Kidney glomerular epithelial cell (primary cell): ENCODE data around the gene NOX1.

Source experiments
- DNase-seq: peaks from one replicate; lab custom pipeline; 2025; lab: John Stamatoyannopoulos, UW

NOX1 gene

DNA sequence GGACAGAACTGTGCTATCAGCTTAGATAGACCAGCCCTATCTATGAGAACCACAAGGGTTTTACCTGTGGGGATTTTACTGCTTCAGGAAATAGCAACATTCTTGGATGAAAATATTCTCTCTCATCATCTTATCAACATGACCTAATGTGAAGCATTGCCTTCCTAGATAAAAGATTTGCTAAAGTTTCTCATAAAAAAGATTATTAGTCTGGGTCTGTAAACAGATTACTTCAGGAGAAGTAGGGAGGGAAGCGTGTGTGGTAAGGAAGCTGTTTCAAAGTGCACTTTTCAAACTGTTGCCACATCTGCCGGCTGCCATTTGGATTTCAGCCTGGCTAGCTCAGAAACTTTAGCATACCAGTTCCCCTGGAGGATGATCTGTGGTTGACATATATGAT, at the start of gene NOX1:
NOX1 (minus strand) TSS at position 35 of the 400 bp plus-strand sequence. CDS start 220 bp downstream, outside the sequence.
- no peak for DNase-seq

DNA sequence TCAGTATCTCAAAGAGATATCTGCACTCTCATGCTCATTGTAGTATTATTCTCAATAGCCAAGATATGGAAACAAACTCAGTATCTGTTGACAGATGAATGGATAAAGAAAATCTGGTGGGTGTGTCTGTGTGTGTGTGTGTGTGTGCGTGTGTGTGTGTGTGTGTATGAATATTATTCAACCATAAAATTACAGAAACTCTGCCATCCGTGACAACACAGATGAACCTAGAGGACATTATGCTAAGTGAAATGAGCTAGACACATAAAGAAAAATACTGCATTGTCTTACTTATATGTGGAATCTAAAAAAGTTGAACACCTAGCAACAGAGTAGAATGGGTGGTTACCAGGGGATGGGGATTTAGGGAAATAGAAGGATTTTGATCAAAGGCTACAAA, 41.4 kb upstream of the NOX1 start:
- no peak for DNase-seq

DNA sequence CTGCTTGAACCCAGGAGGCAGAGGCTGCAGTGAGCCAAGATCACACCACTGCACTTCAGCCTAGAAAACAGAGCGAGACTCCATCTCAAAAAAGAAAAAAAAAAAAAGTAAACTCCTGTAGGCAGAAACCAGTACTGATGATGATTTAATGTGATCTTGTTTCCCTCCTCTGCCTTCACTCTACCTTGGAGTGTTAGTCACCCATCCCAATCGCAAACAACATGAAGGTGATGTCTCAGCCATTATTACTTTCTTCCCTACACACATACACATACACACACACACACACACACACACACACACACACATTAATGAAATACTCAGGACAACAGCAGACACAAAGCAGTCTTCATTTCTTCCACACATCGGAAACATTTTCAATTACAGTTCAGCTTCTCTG, 39.0 kb upstream of the NOX1 start:
- no peak for DNase-seq

DNA sequence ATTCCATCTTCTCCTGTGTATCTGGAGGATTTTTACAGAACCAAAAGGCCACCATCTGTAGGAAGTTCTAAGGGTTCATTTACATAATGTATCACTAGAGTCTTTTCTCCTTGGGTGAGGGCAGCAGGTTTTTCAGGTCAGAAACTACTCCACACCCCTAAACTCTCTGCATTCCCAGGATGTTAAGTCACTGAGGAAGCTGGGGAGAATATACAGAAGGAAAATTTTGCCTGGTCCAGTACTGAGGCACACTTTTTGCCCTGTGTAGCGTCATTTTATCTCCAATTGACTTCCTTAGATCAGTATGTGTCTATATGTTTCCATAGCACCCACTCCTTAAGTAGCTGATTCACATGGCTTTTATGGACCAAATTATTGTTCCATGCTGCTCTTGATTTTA, 37.6 kb upstream of the NOX1 start:
- no peak for DNase-seq

DNA sequence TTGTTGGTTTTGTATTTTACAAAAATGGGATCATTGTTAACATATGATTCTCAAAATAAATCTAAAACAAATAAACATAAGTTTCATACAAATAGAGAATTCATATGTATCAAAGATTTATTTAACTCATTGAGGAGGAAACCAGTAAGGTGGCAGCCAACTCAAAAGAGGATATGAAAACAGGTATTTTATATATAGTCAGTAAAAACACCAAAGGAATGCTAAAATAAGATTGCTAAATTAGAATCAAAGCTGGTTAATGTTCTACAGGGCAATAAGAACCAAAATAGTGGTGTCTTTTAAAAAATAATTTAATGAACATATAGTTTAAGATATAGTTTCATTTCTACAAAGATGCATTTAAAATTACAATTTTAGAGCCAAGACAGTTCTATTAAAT, 31.5 kb upstream of the NOX1 start:
- DNase-seq, result no peak

DNA sequence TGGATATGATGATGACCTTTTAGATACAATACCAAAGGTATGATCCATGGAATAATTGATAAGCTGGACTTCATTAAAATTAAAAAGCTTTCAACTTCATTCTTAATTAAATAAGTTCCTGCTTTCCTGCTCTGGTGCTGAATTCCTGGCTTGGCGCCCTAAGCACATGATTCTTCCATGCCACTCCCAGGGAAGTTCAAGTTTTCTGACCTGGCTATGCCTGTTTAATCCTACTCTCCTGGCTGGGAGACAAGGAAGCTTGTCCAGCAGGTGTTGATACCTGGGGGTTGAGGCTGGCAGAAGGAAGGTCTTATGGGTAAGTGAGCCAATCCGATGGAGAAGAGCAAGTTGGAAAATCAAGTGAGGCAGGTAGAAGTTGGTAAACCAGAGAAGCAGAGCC, 30.3 kb upstream of the NOX1 start:
- no peak for DNase-seq

DNA sequence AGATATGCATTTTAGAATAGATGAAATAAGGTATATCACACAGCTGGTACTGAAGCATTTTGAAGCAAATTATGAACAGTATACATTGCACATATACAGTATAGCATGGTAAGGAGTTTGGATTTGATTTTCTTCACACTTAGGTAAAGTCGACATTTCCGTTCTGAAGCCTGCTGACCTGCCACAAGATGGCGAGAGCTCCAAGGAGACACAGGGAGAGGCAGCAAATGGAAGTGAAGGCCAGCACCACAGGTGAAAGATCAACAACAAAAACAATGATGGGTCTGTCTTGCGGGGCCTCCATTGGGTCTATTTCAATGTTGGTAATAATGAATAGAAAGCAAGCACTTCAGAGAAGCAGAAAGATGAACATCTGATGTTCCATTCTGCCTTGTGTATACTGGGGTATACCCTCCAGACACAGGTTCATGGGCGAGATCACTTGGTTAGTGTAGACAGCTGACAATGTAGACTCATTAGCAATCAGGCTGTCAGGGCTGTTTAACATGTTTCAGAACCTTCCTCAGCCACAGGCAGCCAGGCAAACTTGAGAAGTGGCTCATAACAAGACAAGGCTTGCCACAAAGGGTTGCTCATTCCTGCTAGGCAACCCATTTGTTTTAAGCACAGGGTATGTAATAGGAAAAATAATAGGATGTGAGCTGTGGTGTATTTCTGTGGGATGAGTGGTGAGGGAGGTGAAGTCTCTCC, 21.4 kb upstream of the NOX1 start:
- peak; percentile 25 for DNase-seq

DNA sequence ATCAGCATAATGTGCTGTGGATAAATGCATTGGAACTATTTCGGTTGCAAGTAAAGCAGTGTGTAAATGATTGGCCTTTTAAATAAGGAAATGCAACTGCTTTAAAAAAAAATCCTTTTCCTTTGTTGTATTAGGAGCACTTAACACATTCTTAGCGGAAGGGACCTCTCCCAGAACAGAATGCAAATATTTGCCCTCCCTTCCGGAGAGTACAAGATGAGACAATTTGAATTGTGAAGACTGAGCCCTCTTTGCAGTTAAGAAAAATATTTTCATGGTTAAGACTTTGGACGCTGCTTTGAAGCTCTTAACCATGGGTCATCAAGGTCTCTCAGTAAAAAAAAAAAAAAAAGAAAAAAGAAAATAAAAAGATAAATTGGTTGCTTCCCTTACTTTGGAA, 9.5 kb upstream of the NOX1 start:
- no peak for DNase-seq

DNA sequence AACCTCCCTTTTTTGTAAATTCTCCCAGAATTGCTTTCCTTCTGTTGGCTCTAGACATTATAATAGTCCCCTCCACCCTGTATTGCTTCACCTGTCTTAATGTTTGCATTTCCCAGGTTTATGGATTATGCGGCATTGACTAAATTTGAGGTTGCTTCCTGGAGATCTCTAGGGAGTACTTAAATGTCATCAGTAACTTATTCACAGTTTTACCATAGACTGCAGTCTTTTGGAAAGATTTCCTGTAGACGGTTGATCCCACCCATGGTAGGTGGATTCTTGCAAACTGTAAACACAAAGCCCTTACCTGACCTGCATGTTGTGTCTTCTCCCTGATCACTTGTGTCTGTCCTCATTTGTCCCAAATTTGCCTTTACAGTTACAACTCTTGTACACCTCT, 6.2 kb upstream of the NOX1 start:
- DNase-seq, result no peak

DNA sequence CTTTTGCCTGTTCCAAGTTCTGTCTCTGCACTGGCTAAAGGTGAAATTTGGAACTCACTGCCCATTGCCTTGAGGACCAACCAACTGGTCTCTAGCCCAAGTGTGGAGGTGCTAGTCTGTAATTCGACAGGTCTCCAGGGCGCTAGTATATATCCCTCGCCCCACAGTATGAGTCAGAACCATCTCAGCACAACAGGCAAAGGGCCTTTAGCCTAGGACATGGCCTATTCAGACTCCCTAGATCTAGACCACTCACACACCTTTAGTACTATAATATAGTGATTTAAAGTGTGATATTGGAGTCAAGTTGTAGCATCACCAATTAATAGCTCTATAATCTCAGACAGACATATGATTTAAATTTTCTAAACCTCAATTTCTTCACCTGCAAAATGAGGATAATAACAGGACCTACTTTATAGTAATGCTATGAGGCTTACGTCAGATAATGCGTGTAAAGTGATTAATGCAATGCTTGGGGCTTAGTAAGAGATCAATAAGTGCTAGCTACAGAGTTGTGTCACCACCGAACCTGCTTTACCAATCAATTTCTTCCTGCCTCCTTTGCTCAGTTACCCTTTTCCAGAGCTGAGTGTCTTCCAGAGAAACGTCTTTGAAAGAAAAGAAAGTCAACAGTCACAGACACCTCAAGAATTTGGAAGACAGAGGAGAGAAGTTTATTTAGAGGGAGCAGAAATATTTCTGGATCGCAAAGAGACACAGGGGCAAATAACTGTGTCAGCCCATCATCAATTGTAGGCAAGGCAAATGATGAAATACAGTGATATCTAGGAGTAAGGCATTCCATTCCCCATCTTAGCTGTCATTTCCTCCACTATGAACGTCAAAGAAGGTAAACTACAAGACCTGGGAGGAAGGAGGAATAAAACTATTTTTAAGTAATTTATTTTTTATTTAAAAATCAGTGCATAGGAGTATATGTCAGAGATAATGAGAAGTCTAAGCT, 2.3 kb downstream of the NOX1 start:
- no peak for DNase-seq

DNA sequence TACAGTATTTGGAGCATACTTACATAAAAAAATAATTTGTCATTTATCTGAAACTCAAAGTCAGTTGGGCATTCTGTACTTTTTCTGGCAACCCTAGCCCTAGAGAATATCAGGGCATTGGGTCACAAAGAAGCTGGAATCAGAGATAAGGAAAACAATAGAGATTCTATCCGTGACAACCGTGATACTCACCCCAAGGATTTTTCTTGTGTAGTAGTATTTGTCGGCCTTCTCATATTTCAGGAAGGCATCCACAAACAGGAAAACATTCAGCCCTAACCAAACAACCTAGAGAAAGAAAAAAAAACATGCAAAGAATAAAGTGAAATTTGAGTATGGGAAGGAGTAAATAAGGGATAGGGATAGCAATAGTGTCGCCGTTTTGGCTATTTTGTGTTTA, 3.6 kb downstream of the NOX1 start:
- no peak for DNase-seq

DNA sequence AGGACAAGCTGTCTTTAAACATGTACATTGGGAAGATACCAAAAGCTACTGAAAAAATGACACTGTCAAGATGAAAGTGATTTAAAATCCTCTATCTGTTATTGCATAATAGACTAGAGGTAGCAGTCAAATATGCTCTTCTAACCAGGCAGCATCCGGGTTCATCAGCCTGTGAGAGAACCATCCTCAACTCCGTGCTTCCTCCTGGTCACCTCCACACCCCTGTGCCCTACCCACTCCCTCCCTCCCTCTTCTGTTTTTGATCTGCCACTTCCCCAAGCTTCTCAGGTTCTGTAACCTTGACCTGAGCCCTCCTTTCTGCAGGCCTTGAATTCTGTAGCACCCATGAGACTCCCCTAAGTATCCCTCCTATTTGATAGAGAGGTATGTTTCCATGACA, 5.9 kb downstream of the NOX1 start:
- no peak for DNase-seq

DNA sequence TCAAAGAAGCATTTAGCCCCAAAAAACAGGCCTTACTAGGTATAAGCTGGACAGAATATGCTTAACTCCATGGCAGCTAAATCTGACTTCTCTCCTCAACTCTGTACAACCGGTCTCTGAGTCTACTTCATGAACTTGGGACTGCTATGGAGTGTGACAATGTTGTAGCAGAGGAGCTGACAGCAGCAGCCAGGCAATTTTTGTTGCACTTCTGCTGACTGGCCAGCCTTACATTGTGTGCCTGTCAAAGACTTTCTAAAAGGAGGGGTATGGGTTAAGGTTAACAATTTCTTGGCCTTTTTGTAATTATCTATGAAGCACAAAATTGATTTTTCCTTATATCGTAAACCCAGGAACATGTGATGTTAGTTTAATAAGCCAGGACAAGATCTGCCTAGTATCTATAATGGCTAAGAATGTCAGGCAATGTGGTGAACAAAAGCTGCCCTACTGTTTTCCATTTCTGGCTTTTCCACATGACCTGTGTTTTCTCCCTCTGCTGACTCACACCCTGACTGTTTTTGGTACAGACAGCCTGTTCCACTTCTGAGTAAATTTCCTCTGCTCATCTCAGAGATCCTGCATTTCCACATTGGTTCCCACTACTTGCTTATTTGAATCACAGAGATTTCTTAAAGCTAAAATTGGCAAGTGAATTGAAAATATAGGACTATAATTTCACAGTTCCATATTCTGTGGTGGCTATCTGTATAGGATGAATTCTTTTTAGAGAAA, 9.3 kb downstream of the NOX1 start:
- no peak for DNase-seq

DNA sequence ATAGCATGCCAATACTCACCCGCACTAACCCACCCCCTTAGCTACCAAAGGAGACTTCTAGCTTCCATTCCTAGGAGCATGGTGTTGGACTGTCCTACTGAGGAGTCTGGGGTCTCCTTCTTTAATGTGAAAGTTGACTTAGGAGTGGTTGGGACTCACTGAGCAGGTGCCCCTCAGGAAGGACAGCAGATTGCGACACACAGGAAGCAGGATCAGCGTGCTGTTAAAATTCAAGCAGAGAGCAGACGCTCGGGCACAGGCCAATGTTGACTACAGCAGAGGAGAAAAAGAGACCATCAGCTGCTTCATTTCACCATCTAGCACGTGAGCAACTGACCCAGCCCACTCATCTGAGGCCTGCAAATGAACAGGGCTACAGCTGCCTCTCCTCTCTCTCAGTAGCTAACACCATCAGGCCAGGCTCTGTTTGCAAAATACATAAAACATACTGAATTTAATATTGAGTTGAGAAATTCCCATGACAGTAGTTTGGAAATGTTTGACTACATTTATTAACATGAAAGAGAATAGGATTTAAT, 10.8 kb downstream of the NOX1 start:
- no peak for DNase-seq

DNA sequence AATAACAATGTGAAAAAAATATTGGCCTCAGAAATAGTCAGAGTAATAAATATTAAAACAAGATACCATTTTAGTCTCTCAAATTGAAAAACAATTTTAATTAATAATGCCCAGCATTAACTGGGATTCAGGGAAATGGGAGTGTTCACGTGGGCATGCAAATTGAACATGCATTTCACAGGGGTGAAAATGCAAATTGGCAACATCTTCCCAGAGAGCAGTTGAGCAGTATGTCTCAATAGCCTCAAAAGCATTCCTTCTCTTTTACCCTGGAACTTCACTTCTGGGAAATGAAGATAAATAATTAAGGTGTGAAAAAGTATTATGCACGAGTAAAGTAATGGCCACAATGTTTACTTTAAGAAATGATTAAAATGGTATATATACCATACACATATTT, 21.3 kb downstream of the NOX1 start:
- DNase-seq, result no peak

DNA sequence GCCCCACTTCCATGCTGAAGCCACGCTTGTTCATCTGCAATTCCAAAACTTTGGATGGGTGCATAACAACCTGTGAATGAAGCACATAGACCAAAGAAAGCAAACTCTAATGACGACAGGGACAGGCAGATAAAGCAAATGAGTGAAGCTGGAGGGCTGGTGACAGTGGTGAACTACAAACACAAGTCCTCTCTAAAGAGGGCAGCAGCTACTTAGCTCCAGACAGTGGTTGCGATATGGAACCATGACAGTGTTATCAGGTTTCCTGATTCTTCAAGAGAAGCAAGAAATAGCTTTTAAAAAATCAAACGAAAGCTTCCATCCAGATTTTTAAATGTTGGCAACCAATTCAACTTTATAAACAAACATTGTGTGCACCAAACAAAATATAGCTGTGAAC, 23.8 kb downstream of the NOX1 start:
- no peak for DNase-seq

DNA sequence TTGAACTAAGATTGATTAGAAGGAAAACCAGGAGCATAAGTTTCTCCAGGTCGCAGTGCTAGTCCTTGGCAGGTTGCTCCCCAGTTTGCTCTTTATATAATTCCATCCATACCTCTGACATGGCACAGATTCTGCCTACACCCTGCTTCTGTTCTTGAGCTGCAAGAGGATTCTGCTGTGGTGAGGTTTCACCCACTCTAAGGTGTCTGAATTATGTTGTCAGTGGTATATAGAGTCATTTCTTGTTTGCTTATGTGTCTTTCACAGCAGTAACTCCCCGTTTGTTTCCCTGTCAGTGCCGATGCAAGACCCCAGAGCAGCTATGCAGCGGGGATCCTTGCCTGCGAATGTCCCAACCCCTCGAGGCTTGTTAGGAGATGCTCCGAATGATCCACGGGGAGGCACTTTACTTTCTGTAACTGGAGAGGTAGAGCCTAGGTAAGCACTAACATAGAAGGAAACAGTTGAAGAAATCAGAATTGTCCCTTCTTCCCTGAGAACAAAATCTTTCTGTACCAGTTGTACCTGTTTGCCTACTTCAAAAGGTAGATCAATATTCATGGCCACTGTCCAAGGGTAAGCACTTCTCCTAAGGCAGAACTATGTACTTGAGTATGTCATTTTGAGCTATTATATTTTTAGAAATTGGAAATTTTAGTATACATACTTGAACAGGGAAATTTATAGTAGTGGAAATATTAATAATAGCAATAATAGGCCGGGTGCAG, 42.8 kb downstream of the NOX1 start:
- DNase-seq, result no peak

DNA sequence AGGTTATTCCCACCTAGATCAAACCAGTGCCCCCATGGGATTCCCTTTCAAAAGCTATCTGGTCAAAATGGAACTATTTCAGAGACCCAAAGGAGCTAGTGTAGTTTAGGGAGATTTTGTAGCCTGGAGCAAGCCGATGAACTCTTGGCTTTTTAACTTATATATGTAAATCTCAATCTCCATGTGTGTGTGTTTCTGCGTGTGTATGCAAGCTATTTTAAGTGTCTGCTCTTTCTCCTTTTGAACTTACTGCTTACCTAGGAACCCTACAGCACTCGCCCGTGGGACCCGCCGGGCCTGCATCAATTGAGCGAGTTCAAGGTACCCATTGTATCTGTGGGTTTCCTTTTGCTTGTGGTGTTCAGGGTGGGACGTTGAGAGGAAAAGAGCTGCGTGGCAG, 43.6 kb downstream of the NOX1 start:
- DNase-seq, result no peak

DNA sequence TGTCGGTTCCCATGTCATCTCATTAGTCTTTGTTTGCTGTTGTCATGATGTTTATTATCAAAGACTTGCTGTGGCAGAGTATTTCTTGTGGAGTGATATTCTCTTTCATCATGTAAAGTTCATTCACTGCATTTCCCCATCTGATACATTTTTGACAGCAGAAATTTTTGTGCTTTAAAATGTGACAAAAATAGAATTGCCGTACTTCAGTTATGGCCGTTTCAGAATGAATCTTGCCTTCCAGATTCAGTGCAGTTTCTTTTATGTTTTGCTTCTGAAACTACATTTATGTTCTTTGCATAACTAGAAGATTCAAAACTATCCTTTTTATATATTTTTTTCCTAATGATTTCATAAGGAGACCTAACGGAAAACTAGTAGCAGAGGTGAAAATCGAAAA, 44.0 kb downstream of the NOX1 start:
- DNase-seq, result no peak

DNA sequence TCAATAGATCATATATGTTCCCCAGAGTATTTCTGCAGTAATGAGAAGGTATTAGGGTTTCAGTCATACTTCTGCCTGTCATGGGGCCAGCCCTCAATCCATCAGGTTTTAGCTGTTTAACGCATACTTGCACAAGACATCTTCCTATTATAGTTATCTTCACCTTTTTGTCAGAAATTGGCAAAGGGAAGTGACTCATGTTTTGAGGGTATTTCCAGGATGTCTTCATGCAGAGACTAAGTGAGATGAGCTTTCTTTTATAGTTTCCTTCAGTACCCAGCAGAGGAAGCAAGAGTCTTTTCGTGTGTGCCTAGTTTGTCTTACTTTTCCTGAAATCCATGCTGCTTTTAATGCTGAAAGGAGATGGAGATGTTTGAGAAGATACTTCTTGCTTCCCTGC, 44.4 kb downstream of the NOX1 start:
- peak; percentile 9 for DNase-seq

DNA sequence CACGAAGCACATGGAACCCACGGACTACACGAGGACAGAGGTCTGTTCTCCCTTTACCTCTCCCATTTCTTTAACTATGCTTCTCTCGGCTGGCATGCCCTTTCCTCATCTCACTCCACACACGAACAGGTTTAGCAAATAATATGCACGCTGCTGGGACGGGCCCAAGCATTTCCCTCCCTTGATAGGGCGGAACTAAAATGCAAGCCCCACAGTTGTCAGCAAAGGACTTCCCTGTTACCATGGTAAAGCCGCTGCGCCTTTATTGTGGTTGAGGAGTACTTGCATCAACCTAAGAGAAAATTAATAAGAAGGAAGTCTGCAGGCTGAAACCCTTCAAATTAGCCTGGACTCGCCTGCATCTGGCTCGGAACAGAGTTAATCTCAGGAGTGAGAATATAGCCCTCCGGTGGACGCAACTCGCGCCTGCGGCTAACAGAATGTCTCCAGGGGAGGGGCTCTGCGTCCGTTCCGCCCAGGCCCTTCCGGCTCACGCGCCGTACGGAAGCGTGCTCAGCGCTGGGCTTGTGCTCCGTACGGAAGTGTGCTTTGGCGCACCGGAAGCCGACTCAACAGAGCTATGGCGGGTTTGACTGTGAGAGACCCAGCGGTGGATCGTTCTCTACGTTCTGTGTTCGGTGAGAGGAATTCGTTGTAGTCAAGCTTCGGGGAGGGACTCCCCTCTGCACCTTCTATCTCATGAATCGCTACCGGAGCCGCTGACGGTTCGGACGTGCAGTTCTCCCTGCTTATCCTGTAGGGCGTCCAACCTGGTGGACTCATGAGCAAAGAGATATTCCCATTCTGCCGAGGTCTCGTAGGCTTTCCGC, 54.1 kb downstream of the NOX1 start, which contains the start of gene CSTF2:
CSTF2 (plus strand) TSS at position 555 of the 830 bp plus-strand sequence; CDS start at position 581, 26 bp downstream.
- peak; percentile 58 for DNase-seq
